ENCODE measurements around the gene TIMM10B. TPM values are rescaled to one million over a fixed set of nuclear protein-coding genes. Genes with fewer than 3 reads are reported as not detected.
A peak's percentile ranks its signal among the peaks of the same experiment; 100 is the strongest.

The TIMM10B gene
- total and polyA plus RNA-seq, 9 of the 15 experiments (the other 6 are each of a cell fraction or from before 2014, with no cell fraction given) = 43.2 to 163 (median 57.0) TPM

DNA sequence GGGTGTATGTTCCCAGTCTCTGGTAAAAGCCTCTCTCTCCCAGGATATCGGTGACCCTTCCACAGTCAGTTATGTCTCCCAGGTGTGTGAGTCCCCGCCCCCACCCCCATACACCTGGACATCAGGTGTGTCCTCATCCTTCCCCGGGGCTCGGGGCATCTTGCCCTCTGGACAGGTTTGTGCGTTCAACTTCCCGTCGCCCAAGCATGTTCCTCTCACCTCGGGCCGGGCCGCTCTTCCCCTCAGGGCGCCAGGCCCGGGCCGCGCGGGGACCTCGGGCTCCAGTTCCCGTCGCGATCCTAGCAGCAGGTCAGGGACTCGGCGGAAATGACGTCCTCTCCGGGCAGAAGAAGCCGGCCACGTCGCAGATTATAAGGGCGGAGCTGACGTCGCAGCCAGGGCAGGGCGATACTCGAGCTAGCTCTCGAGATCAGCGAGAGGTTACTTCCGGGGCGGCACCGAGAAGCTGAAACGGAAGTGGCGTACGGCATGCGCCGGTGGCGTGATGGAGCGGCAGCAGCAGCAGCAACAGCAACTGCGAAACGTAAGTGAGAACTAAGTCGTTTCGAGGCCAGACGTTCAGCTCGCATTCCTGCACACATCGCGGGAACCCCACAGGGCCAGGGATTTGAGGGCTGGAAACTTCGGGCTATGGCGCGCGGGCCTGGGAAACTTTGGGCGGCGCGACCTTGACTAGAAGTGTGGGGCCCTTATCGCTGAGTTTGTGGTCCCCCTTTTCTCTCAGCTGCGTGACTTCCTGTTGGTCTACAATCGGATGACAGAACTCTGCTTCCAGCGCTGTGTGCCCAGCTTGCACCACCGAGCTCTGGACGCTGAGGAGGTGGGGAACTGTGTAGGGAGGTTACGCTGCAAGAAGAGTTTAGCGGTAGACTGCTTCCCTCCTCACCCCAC, at the start of gene TIMM10B, which contains the start of gene ARFIP2 (continued):
- no peak for TF ChIP-seq ZNF592 (IDR thresholded peaks at IDR 0.05)
- peak; percentile 43; the same call in 1 of the 2 replicates for TF ChIP-seq RB1 (IDR thresholded peaks at IDR 0.05; ENCODE audit: low read depth)
- no peak for TF ChIP-seq CCAR2 (IDR thresholded peaks at IDR 0.05; ENCODE audit: low read depth, low read length)
- TF ChIP-seq, protein P1, sequence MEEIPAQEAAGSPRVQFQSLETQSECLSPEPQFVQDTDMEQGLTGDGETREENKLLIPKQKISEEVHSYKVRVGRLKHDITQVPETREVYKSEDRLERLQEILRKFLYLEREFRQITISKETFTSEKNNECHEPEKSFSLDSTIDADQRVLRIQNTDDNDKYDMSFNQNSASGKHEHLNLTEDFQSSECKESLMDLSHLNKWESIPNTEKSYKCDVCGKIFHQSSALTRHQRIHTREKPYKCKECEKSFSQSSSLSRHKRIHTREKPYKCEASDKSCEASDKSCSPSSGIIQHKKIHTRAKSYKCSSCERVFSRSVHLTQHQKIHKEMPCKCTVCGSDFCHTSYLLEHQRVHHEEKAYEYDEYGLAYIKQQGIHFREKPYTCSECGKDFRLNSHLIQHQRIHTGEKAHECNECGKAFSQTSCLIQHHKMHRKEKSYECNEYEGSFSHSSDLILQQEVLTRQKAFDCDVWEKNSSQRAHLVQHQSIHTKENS (CRISPR knock-in tag; IDR thresholded peaks at IDR 0.05) = no peak
- TF ChIP-seq TCFL5 (CRISPR knock-in tag; conservative IDR thresholded peaks at IDR 0.05) = no peak
- TF ChIP-seq NCOA2 (IDR thresholded peaks at IDR 0.05; ENCODE audit: partially characterized antibody in 2 of 2) = no peak
- TF ChIP-seq HSF4 (CRISPR knock-in tag; IDR thresholded peaks at IDR 0.05; ENCODE audit: borderline replicate concordance) = no peak
- TF ChIP-seq POLR2A (conservative IDR thresholded peaks at IDR 0.05) = peak; percentile 96
- no peak for TF ChIP-seq THRB (CRISPR knock-in tag; conservative IDR thresholded peaks at IDR 0.05)
- TF ChIP-seq KAT7 (CRISPR knock-in tag; IDR thresholded peaks at IDR 0.05; ENCODE audit: borderline replicate concordance) = no peak; the same call in 1 of the 2 replicates
- TF ChIP-seq ZZZ3 (IDR thresholded peaks at IDR 0.05) = no peak
- TF ChIP-seq ETV1 (tag; conservative IDR thresholded peaks at IDR 0.05; ENCODE audit: low read depth) = peak; percentile 92
- TF ChIP-seq ZBED1 (IDR thresholded peaks at IDR 0.05) = peak; percentile 64; the same call in 1 of the 2 replicates
- TF ChIP-seq SNRNP70 (optimal IDR thresholded peaks at IDR 0.05; ENCODE audit: low read depth, low read length) = no peak
- TF ChIP-seq ZKSCAN3 (CRISPR knock-in tag; IDR thresholded peaks at IDR 0.05) = no peak
- no peak for TF ChIP-seq ZNF133 (CRISPR knock-in tag; IDR thresholded peaks at IDR 0.05)
- no peak for TF ChIP-seq PPARD (CRISPR knock-in tag; IDR thresholded peaks at IDR 0.05)
- no peak for TF ChIP-seq TFAM (CRISPR knock-in tag; conservative IDR thresholded peaks at IDR 0.05)
- TF ChIP-seq XRCC3 (IDR thresholded peaks at IDR 0.05) = no peak
- TF ChIP-seq ZNF263 (CRISPR knock-in tag; IDR thresholded peaks at IDR 0.05; ENCODE audit: borderline replicate concordance) = no peak
- TF ChIP-seq, protein P2, sequence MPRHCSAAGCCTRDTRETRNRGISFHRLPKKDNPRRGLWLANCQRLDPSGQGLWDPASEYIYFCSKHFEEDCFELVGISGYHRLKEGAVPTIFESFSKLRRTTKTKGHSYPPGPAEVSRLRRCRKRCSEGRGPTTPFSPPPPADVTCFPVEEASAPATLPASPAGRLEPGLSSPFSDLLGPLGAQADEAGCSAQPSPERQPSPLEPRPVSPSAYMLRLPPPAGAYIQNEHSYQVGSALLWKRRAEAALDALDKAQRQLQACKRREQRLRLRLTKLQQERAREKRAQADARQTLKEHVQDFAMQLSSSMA (CRISPR knock-in tag; IDR thresholded peaks at IDR 0.05) = no peak
- no peak for TF ChIP-seq SREBF2 (CRISPR knock-in tag; IDR thresholded peaks at IDR 0.05)
- no peak for TF ChIP-seq ZNF766 (CRISPR knock-in tag; conservative IDR thresholded peaks at IDR 0.05)
